HG02588 (cell line): ENCODE measurements around the gene SNURF.
"Not testable (repeated sequence)": the region's sequence is repeated elsewhere in the genome, so short reads cannot be mapped to it uniquely, and the experiment has no call there.

ENCODE experiments used
- ATAC-seq: cut with Tn5 transposase; IDR thresholded peaks from one replicate; pipeline ENCODE4 v1.9.1; 2021; ENCODE audit warnings: mild to moderate bottlenecking, moderate library complexity; ENCODE audit not compliant: unreplicated experiment

SNURF gene, protein sequence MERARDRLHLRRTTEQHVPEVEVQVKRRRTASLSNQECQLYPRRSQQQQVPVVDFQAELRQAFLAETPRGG

DNA sequence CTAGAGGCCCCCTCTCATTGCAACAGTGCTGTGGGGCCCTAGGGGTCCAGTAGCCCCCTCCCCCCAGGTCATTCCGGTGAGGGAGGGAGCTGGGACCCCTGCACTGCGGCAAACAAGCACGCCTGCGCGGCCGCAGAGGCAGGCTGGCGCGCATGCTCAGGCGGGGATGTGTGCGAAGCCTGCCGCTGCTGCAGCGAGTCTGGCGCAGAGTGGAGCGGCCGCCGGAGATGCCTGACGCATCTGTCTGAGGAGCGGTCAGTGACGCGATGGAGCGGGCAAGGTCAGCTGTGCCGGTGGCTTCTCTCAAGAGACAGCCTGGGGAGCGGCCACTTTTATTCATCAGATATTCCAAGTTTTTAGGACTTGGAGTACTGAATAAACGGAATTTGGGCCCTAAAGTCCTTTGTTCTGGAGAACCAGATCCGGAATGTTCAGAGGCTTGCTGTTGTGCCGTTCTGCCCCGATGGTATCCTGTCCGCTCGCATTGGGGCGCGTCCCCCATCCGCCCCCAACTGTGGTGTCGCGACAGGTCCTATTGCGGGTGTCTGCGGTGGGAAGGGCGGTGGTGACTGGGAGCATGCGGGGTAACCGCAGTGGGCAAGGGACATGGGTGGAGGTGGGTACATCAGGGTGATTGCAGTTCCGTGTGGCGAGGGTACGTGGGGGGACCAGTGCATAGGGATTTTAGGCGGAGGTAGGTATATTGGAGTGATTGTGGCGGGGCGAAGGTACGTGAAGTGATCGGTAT, at the start of gene SNURF, which contains the start of gene SNRPN:
SNURF (plus strand) TSS at position 205 of the 748 bp plus-strand sequence; CDS start at position 267, 62 bp downstream.
SNRPN (plus strand) TSS at position 205 of the 748 bp plus-strand sequence. CDS start 19,467 bp downstream, outside the sequence.
- ATAC-seq = peak; percentile 58

- ATAC-seq = no peak
Measured at GRCh38 chr15:24916305-24917009, 38.3 kb upstream of the SNURF start.

- ATAC-seq = no peak
Measured at GRCh38 chr15:24917431-24917830, 37.4 kb upstream of the SNURF start.

DNA sequence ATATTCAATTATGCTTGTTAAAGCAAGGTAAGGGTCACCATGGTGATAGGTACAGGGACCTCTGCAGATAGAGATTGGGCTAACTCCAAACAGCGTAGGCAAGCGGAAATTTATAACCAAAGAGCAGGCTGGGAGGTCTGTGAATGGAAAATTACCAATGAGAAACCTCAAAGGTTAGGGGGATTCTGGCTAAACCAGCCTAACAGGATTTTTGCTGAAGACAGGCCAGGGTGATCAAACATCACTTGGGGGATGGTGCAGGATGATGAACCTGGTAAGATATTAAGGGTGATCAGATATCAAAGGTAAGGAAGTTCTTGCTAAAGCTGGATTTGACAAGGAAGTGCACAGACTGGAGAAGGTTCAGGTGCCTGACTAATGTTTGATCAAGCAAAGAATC, 35.3 kb upstream of the SNURF start:
- no peak for ATAC-seq

DNA sequence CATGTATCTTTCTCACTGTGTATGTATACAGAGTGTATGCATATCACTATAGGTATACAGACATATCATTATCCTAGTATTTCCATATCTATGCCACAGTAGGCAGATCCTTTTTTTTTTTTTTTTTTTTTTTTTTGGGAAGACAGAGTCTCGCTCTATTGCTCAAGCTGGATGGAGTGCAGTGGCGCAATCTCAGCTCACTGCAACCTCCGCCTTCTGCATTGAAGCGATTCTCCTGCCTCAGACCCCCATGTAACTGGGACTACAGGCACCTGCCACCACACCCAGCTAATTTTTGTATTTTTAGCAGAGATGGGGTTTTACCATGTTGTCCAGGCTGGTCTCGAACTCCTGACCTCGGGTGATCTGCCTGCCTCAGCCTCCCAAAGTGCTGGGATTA, 32.0 kb upstream of the SNURF start:
- not testable (repeated sequence) for ATAC-seq

GRCh38 chr15:24924153-24924552, 30.6 kb upstream of the SNURF start:
- ATAC-seq = no peak

GRCh38 chr15:24924621-24925020, 30.2 kb upstream of the SNURF start:
- no peak for ATAC-seq

DNA sequence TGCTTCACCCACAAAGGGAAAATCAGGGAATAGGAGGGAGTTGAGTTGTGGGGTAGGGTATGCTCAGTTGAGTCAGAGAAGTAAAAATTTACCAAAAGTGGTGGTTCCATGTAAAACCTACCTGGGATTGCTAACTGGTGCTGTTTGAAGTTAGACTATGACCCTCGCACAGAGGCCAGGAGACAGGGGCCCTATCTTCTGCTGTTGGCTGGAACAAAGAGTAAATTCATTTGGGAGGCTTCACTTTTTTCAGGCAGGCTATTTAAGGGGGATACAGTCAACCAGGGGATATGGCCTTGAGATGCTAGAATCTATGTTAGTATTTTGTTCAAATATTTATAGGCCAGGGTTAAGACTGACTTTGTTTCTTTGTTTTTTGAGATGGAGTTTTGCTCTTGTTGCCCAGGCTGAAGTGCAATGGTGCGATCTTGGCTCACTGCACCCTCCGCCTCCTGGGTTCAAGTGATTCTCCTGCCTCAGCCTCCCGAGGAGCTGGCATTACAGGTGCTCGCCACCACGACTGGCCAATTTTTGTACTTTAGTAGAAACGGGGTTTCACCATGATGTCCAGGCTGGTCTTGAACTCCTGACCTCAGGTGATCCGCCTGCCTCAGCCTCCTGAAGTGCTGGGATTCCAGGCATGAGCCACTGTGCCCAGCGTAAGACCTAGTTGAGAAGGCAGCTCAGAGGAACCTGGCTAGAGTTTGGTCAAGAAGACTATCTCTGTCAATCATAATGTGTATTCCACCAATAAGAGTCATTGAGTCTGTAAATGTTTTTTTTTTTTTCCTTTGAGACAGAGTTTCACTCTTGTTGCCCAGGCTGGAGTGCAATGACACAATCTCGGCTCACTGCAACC, 22.7 kb upstream of the SNURF start:
- ATAC-seq = not testable (repeated sequence)

DNA sequence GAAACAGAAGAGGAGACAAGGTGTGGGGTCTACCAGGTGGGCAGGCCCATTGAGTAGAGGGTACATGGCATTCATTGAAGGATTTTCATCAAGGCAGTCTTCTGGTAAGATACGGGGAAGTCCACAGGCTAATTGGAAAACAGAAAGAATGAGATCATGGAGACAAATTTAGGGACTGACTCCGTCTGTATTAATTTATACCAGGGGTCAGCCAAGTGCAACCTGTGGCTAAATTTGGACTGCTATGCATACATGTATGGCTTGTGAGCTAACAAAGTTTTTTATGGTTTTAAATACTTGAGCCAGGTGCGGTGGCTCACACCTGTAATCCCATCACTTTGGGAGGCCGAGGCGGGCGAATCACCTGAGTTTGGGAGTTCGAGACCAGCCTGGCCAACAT, 21.1 kb upstream of the SNURF start:
- no peak for ATAC-seq

- ATAC-seq = not testable (repeated sequence)
Measured at GRCh38 chr15:24938224-24938623, 16.6 kb upstream of the SNURF start.

DNA sequence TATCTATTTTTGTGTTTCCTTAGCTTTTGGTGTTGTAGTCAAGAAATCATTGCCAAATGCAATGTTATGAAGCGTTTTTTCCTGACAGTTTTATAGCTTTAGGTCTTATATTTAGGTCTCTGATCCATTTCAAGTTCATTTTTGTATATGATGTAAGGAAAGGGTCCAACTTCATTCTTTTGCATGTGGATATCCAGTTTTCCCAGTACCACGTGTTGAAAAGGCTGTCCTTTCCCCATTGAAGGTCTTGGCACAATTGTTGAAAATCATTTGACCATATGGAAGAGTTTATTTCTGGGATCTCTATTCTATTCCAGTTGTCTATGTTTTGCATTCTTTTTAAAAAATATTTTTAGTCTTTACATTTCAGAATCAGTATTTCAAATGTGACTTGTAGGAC, 14.6 kb upstream of the SNURF start:
- no peak for ATAC-seq

DNA sequence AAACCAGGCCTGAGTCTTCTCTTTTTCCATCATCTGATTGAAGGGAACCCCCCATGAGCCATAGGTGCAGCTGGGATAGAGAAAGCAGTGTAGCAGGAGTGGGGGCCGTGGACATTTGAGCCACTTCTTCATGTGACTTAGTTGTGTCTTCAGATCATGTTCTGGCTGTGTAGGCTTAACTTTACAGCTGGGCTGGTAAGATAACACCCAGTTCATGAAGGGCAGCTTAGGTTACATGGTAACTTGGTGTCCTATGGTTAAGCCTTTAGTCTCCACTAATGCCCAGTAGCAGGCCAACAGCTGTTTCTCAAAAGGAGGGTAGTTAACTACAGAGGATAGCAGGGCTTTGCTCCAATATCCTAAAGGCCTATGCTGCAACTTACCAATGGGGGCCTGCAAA, 11.4 kb upstream of the SNURF start:
- no peak for ATAC-seq

DNA sequence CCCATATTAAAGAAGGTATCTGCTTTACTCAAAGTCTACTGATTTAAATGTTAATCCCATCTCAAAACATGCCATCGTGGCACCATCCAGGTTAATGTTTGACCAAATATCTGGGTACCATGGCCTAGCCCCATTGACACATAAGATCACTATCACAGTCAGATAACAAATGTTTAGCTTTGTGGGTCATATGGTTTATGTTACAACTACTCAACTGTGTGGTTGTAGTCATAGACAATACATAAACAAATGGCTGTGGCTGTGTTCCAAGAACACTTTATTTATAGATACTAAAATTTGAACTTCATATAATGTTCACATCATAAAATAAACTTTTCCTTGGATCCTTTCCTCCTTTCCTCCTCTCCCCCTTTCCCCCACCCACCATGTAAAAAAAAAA, 9.8 kb upstream of the SNURF start:
- no peak for ATAC-seq

GRCh38 chr15:24945711-24946110, 9.1 kb upstream of the SNURF start:
- ATAC-seq = no peak

DNA sequence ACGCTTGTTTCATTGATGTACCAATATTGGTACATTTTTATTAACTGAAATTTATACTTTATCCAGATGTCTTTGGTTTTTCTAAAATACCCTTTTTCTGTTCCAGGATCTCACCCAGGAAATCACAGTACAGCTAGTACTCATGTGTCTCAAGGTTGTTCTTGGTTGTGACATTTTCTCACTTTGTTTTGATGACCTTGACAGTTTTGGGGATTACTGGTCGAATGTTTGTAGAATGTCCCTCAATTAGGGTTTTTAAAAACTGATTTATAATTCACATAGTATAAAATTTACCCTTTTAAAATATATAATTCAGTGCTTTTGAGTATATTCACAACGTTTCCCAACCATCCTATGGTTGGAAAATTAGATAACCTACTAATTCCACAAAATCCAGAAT, 6.3 kb upstream of the SNURF start:
- no peak for ATAC-seq

- no peak for ATAC-seq
Measured at GRCh38 chr15:24955531-24955921, 739 bp downstream of the SNURF start.

GRCh38 chr15:24956111-24956838, 1.5 kb downstream of the SNURF start:
- ATAC-seq = peak; percentile 66

GRCh38 chr15:24957691-24958090, 2.9 kb downstream of the SNURF start:
- no peak for ATAC-seq

GRCh38 chr15:24961967-24962366, 7.2 kb downstream of the SNURF start:
- no peak for ATAC-seq

DNA sequence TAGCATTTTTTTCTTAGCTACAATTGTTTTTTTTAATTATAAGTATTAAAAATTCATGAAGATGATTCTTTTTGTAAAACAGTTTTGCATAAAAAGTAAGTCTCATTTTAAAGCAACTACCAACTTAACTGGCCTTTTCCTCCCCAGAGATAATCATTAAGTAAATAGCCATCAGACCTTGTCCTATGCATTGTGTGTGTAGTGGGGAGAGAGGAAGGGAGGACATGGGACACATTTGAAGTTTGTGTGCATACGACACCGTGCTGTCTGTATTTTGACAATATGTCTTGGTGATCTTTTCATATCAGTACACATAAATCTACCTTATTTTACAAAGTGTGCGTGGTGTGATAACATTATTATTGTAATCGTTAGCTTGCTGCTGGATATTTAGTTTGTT, 8.1 kb downstream of the SNURF start:
- no peak for ATAC-seq
